Heart left ventricle (tissue), 13 donors: Measurements from ENCODE around the gene FAM210A.

ENCODE experiments used
- CTCF ChIP-seq, 12 donors: fragments of 200-600 bp; sonication (generic) in 4 of 12; IDR thresholded peaks; one replicate each; pipeline versions ENCODE4 v1.5.0 to v1.8.0; 2018 to 2022; ENCODE audit warnings: antibody characterized with exemption in 12 of 12, mild to moderate bottlenecking in 5 of 12
- POLR2A ChIP-seq, 2 donors: fragments of 450-650 bp; IDR thresholded peaks; one replicate each; pipeline ENCODE4 v1.6.1; 2017; ENCODE audit warnings: antibody characterized with exemption in 2 of 2, mild to moderate bottlenecking in 2 of 2, moderate library complexity in 2 of 2
- donor health status: ischemic (EF 13 %, LVEDD 7.1; RV severe dilation, severe dysfunction).
- donor health status: DM: no; HTN: yes; CAD: no.
- donor health status: DM: no; HTN: no; CAD: no.
- donor health status: ischemic (EF 25% LVEDD 6.9; RV normal size, moderate dysfunction).
- donor health status: ischemic (EF 25% LVEDD 5.7; RV mildly dilated, moderate dysfunction).
- donor health status: ischemic (EF 35%, LVEDD 5.7; RV mildly dilated, moderate dysfunction).
- donor health status: nonischemic (EF 11% LVEDD 7.7; RV severe dilation, severe dysfunction).
- donor health status: DM: yes; HTN: yes; CAD: no.
- donor health status: PGD.
- donor health status: ischemic (EF 29% LVEDD 5.4; RV normal size, mild dysfunction).
- donor health status: nonischemic (EF 23%, LVEDD 6.1; RV moderate dilation, normal function).

GRCh38 chr18:13657974-13658373 lies 68.4 kb downstream of the FAM210A start:
- TF ChIP-seq CTCF (IDR thresholded peaks at IDR 0.05) (no peak), POLR2A (IDR thresholded peaks at IDR 0.05) (no peak)
